HepG2 (cell line): ENCODE measurements around the gene LGALS14.

Experiments
- ATF1 ChIP-seq: IDR thresholded peaks from 2 replicates; pipeline ENCODE4 v1.6.1; 2016; ENCODE audit warnings: mild to moderate bottlenecking, control low read depth
- HOXA7 ChIP-seq: sonication (generic); formaldehyde crosslinking; IDR thresholded peaks from 2 replicates; pipeline ENCODE4 v1.8.1; 2022; ENCODE audit warnings: mild to moderate bottlenecking, missing genetic modification reagents, moderate library complexity
- NR1H2 ChIP-seq: sonication (generic); formaldehyde crosslinking; IDR thresholded peaks from 2 replicates; pipeline ENCODE4 v1.8.1; 2022; ENCODE audit warnings: low read depth, missing genetic modification reagents, borderline replicate concordance
- POLR2AphosphoS5 ChIP-seq: IDR thresholded peaks from 2 replicates; pipeline ENCODE4 v1.6.1; 2012; ENCODE audit warnings: low read depth, low read length
- PRMT3 ChIP-seq: sonication (generic); formaldehyde crosslinking; IDR thresholded peaks from 2 replicates; pipeline ENCODE4 v1.8.1; 2022; ENCODE audit warnings: low read depth, mild to moderate bottlenecking, moderate library complexity, missing genetic modification reagents, borderline replicate concordance
- ZFP82 ChIP-seq: sonication (generic); formaldehyde crosslinking; IDR thresholded peaks from 2 replicates; pipeline ENCODE4 v1.5.1; 2020; ENCODE audit warnings: mild to moderate bottlenecking, missing genetic modification reagents, borderline replicate concordance
- ZNF382 ChIP-seq: sonication (generic); formaldehyde crosslinking; IDR thresholded peaks from 2 replicates; pipeline ENCODE4 v1.5.0; 2020; ENCODE audit warnings: missing genetic modification reagents, mild to moderate bottlenecking, borderline replicate concordance
- ZNF607 ChIP-seq: sonication (generic); formaldehyde crosslinking; IDR thresholded peaks from 2 replicates; pipeline ENCODE4 v1.5.1; 2020; ENCODE audit warnings: missing genetic modification reagents, mild to moderate bottlenecking, borderline replicate concordance
- TF ChIP-seq, protein P1 (sequence below): sonication (generic); formaldehyde crosslinking; IDR thresholded peaks from 2 replicates; pipeline ENCODE4 v1.5.0; 2020; ENCODE audit warnings: mild to moderate bottlenecking, missing genetic modification reagents, moderate library complexity

DNA sequence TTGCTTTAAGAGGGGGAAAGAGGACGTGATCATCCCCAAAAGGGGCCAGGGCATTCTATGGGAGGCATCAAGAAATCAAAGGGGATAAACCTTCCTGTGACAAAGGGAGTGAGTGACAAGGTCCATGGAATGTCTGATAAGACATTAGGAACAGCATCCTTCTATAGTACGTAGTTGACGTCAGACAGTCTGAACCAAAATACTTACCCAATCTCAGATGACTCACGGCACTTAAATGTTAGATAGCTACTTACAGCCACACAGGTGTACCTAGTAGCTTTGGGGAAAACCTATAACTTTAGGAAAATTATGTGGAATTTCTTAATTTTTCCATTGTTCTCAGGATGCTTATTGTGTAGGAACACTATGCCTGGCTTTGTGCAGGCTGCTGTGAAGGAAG is 43.6 kb upstream of the LGALS14 start:
- no peak for TF ChIP-seq ZFP82 (CRISPR knock-in tag)
- TF ChIP-seq PRMT3 (CRISPR knock-in tag): no peak
- TF ChIP-seq NR1H2 (CRISPR knock-in tag): no peak
- no peak for TF ChIP-seq ZNF607 (CRISPR knock-in tag)
- TF ChIP-seq ATF1 (CRISPR knock-in tag): no peak
- TF ChIP-seq ZNF382 (CRISPR knock-in tag): no peak
- no peak for TF ChIP-seq HOXA7 (CRISPR knock-in tag)
- no peak for TF ChIP-seq POLR2AphosphoS5
- TF ChIP-seq, protein P1, sequence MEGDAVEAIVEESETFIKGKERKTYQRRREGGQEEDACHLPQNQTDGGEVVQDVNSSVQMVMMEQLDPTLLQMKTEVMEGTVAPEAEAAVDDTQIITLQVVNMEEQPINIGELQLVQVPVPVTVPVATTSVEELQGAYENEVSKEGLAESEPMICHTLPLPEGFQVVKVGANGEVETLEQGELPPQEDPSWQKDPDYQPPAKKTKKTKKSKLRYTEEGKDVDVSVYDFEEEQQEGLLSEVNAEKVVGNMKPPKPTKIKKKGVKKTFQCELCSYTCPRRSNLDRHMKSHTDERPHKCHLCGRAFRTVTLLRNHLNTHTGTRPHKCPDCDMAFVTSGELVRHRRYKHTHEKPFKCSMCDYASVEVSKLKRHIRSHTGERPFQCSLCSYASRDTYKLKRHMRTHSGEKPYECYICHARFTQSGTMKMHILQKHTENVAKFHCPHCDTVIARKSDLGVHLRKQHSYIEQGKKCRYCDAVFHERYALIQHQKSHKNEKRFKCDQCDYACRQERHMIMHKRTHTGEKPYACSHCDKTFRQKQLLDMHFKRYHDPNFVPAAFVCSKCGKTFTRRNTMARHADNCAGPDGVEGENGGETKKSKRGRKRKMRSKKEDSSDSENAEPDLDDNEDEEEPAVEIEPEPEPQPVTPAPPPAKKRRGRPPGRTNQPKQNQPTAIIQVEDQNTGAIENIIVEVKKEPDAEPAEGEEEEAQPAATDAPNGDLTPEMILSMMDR: no peak
